ENCODE data around the gene CA11. TPM values are rescaled to one million over a fixed set of nuclear protein-coding genes. Genes with fewer than 3 reads are reported as not detected.

Gene CA11
- total RNA-seq, 1 donor from 2014 or later = 1.5 TPM

DNA sequence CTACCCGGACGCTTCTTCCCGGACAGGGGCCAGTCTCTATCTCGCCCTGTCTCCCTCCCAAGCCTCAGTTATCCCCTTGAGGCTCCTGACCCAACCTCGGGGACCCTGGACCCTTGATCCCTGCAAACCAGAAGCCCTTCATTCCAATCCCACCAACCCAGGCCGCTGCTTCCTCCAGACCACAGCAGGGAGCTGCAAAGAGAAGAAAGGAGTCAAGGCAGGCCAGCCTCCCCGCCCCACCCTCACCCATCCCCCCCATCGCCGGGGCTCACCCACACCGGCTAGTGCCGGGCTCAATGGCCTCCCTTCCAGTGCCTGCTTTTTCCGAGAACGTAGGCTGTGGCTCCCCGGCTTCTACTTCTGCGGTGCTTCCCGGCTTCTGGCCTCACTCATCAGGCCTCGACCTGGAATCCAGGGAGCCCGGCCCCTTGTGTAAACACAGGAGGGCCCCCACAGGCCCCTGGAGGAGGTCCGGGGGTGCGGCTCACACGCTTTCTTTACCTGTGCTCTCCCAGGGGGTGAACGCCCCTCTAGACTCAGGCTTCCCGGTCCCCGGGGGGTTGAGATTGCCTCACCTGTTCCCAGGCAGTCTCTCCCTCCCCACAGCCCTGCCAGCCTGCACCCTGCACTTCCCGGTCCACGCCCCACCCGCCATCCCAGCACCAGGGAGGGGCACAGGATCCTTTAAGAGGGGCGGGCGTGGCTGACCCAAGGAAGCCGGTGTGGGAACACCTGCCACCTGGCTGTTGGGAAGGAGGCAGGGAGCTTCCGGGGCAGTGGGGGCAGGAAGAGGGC lies 31.4 kb downstream of the CA11 start, which contains the start of gene FAM83E:
Gene FAM83E (minus strand): TSS at position 641 of the 795 bp plus-strand sequence. CDS start 1,704 bp downstream, outside the sequence.
- peak; percentile 62 for DNase-seq (ENCODE audit: low read depth)

DNA sequence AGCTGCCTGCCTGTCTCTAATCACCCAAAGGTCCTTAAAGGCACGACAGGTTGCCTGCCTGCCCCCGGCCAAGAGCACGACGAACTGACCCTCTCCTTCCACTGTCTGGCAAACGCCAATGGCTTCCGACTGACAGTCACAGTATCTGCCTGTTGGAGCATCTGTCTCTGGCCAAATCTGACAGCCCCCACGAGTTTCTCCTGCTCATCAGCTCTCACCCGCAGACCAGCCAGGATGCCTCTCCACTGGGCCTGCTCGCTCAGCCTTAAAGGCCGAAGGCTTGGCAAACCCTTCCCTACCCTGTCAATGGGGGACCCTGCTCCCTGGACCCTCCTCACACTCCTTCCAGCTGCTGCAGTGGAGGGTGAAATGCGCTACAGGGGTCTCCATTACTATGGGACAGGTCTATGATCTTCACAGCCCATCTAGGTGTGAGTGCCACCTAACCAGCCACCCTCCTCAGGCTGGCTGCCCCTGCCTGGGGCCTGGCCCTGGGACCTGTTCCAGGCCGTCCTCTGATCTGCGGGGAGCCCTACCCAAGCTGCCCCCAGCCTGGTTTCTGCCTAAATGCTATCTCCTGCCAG lies 32.0 kb downstream of the CA11 start:
- no peak for DNase-seq (ENCODE audit: low read depth)

DNA sequence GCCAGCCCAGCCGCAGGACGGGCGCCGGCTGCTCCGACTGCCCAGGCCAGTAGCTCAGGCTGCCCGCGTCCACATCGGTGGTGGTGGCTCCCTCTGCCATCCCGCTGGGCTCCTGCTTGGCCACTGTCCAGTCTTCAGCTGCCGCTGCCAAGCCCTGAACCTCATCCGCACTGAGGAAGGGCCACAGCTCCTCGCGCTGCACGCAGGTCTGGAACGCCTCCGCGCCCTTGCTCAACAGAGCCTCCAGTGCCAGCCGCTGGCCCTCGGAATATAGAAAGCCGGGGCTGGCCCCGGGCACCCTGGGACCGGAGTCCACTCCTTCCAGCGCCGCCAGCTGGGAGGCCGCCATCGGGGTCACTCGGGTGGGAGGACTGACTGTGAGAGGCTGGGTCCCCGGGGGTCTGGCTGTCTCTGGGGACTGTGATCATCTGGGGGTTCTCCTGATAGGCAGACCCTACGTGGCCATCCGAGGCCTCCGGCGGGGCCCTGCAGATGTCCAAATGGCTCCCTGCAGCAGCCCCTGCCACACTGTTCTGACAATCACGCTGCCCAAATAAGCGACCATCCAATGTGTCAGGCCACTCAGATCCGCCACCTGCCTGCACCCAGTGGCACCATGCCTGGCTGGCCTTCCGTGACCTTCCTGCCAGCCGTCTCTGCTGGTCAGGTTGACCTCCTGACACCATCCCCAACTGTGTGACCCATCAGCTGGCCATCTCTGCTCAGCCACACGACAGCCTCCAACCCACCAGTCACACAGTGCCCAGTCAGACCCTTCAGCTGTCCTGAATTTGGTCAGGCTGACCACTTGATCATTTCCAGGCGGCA lies 32.7 kb downstream of the CA11 start:
- DNase-seq (ENCODE audit: low read depth) = peak; percentile 98

DNA sequence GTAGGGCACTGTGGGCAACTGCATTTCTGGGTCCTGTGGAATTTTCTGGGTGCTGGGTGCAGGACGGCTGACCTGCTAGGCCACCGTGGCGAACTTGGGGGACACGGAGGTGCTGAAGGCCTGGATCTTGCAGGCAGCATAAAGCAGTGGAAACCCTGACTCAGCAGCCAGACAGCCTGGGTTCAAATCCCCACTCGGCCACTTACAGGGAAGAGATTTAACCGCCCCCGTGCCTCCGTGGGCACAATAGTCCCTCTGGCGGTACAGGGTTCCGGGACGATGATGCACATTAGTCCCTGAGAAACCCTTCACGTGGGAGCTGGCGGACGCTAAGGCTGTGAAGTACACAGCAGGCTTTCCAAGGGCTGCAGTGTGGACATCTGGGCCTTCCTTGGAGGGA lies 34.1 kb downstream of the CA11 start:
- DNase-seq (ENCODE audit: low read depth) = no peak

DNA sequence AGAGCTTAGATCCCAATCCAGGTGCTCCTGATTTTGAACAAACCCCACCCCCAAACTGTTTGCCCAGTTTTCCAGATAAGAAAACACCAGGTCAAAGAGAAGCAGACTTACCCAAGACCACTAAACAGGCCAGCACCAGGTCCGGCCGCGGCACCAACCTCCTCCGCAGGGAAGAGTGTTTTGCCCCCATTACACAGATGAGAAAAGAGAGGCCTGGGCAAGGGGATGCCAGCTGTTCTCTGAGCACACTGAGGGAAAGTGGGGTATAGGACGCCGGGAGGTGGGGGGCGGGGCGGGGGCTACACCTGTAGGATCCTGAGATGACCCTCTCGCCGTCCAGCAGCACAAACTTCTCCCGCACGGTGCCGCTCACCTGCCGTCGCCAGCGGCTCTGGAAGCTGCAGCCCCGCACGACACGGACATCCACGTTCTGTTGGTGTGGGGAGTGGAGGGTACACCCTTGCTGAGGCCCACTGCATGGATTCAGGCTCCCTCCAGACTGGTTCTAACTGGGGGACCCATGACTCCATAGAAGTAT lies 36.3 kb downstream of the CA11 start:
- no peak for DNase-seq (ENCODE audit: low read depth)

DNA sequence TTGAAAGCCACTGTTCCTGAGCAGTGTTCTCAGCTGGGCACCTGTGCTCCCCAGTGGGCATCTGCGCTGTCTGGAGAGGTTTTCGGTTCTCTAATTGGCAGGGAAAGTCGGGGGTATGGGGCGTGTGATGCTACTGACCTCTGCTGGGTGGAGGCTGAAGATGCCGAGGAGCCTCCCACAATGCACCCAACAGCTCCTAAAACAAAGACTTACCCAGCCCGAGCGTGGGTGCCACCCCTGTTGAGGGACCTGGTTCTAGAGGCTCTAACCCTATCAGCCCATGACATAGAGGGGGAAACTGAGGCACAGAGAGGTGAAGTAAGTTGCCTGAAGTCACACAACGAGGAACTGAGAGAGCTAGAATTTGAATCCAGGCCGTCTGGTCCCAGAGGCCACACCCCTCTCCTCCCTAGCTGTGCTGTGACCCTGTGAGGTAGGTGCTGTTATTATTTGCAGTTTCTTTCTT lies 37.2 kb downstream of the CA11 start:
- DNase-seq (ENCODE audit: low read depth) = peak; percentile 32

DNA sequence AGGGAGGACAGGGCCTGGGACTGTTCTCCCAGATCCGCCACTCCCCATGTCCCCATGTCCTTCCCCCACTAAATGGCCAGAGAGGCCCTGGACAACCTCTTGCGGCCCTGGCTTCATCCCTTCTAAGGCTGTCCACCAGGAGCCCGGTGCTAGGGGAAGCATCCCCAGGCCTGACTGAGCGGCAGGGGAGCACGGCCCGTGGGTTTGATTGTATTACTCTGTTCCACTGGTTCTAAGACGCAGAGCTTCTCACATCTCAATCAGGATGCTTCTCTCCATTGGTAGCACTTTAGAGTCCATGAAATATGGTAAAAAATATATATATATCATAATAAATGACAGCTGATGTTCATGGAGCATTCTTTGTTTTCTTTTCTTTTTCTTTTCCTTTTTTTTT lies 38.6 kb downstream of the CA11 start:
- no peak for DNase-seq (ENCODE audit: low read depth)

DNA sequence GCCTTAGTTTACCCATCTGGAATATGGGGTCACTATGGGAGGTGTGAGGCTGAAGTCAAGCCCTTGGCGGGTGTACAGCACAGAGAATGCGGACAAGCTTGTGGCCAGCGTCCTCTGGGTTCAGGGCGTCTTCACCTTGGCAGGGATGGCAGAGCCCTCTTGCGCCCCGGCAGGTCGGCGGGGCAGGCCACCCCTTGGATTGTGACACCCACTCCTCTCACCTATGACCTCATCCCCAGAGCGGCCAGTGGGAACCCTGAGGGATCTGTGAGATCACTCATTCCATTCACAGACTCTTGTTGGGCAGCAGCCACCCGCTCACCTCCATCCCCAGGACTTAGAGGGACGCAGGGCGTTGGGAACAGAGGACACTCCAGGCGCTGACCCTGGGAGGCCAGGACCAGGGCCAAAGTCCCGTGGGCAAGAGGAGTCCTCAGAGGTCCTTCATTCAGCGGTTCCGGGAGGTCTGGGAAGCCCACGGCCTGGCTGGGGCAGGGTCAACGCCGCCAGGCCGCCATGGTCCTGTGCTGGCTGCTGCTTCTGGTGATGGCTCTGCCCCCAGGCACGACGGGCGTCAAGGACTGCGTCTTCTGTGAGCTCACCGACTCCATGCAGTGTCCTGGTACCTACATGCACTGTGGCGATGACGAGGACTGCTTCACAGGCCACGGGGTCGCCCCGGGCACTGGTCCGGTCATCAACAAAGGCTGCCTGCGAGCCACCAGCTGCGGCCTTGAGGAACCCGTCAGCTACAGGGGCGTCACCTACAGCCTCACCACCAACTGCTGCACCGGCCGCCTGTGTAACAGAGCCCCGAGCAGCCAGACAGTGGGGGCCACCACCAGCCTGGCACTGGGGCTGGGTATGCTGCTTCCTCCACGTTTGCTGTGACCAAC lies 39.3 kb downstream of the CA11 start, which contains the start of gene SPACA4:
Gene SPACA4 (plus strand): TSS at position 280 of the 896 bp plus-strand sequence. CDS start 237 bp downstream, at position 517.
- DNase-seq (ENCODE audit: low read depth) = no peak

DNA sequence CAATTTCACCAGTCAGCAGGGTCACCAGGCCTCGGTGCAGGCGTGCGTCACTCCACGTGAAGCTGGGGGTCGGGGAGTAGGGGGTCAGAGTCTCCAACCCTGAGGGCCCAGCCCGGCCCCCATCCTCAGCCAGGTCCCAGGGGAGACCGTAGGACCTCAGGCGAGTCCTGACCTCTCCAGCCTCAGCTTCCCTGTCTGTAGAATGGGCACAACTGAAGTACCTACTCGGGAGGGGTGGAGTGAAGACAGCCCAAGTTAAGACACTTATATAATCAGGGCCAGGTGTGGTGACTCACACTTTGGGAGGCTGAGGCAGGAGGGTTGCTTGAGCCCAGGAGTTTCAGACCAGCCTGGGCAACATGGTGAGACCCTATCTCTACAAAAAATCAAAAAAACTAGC lies 42.1 kb downstream of the CA11 start:
- no peak for DNase-seq (ENCODE audit: low read depth)

DNA sequence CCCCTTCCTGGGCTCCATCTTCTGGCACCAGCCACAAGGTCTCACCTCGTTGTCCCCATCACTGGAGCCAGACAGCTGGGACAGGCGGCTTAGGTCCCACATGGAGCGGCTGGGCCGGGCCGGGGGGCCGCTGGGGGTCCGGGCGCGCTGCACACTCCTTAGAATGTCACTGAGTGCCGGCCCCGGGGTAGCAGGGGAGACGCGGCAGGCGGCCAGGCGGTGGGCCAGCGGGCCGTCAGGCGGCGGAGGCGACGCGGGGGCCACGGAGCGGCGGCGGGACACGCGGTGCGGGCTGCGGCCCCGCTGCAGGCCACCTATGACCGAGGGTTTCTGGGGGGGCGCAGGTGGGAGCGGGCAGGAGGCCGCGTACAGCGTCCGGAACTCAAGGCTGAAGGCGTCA lies 42.5 kb downstream of the CA11 start:
- DNase-seq (ENCODE audit: low read depth) = no peak

DNA sequence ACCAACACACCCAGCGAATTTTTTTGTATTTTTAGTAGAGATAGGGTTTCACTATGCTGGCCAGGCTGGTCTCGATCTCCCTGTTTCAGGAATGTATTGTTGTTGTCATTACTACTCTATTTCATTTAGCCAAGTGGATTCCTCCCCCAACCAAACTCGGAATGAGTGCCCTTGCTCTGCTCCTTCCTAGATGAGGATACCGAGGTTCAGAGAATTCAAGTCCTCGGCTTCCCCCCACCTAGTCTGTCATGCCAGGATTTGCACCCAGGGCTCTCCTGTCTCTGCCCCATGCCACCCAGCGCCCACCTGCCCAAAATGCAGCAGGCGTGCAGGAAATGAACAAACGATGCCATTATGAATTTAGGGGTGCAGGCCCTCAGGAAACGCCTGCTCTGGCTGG lies 43.0 kb downstream of the CA11 start:
- DNase-seq (ENCODE audit: low read depth) = no peak

DNA sequence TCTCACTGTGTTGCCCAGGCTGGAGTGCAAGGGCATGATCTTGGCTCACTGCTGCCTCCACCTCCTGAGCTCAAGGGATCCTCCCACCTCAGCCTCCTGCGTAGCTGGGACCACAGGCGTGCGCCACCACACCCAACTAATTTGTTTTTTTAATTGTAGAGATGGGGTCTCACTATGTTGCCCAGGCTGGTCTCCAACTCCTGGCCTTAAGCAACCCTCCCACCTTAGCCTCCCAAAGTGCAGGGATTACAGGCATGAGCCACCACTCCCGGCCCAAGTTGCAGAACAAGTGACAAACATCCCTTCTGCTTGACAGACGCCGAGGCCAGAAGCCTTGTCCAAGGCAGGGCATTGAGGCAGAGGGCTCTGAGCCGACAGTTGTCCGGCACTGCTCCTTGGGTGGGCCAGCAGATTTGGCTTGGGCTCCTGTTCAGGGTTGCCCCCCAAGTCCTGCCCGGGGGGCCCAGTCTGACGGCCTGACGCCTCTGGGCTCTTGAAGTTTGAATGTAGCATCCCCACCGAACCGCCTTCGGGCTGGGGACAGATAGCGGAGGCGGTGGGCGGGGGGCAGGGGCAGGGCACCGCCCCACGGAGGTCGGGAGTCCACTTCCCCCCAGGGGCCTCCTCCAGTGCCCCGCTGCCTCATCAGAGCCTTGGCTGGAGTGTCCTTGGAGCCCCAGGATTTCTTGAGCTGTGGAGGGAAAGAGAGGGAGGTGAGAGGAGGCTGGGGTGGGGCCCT lies 45.1 kb downstream of the CA11 start:
- DNase-seq (ENCODE audit: low read depth) = no peak

DNA sequence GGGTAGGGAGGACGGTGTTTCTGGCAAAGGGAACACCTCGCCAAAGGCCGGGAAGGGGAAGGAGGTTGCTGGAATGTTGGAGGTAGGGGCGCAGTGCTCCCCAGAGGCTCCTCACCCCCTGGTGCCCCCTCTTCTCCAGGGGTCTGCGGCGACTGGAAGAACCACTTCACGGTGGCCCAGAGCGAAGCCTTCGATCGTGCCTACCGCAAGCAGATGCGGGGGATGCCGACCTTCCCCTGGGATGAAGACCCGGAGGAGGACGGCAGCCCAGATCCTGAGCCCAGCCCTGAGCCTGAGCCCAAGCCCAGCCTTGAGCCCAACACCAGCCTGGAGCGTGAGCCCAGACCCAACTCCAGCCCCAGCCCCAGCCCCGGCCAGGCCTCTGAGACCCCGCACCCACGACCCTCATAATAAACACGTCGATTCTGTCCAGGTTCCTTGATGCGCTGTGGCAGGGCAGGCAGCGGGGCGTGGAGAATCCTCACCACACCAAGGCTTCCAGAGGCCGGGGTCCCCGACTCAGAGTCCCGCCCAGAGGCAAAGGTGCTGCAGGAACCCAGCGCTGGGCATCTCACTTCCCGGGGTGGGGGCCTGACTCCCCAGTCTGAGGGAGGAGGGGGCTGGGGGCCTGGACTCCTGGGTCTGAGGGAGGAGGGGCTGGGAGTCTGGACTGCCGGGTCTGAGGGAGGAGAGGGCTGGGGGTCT lies 46.8 kb downstream of the CA11 start:
- no peak for DNase-seq (ENCODE audit: low read depth)

DNA sequence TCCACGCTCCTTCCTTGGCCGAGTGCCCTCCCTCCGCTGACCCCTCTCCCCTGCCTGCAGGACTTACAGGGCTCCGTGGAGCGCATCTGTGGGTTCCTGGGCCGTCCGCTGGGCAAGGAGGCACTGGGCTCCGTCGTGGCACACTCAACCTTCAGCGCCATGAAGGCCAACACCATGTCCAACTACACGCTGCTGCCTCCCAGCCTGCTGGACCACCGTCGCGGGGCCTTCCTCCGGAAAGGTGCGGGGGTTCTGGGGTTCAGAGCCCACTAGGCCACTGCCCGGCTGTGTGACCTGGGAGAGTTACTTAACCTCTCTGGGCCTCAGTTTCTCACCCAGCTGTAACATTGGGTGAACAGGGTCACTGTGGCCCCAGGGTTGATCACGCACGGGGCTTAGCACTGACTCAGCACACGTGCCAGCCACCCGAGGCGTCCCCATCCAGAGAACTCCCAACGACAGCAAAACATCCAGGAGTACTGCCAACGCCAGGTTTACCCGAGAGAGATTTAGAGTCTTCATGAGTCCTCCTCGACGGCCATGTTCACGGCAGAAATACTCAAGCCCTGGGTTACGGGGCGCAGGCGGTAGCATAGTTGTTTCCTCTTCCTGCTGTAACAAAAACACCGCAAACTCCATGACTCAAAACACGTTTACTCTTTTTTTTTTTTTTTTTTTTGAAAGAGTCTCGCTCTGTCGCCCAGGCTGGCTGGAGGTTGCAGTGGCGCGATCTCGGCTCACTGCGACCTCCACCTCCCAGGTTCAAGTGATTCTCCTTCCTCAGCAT lies 49.1 kb downstream of the CA11 start:
- DNase-seq (ENCODE audit: low read depth) = no peak

DNA sequence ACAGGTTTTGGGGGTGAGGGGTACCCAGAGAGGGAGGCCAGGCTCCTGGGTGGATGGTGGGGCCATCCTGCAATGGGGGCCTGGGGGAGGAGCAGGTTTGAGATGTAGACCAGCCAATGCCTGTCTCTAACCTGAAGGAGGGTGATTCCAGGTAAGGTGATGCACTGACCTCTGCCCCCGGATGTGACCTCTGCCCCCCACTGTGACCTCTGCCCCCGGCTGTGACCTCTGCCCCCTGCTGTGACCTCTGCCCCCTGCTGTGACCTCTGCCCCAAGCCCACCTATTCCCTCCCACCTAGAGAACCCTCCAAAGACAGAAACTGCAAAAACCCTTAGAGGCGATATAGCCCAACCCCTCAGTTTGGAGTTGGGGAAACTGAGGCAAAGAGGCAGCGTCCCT lies 49.8 kb downstream of the CA11 start:
- no peak for DNase-seq (ENCODE audit: low read depth)

DNA sequence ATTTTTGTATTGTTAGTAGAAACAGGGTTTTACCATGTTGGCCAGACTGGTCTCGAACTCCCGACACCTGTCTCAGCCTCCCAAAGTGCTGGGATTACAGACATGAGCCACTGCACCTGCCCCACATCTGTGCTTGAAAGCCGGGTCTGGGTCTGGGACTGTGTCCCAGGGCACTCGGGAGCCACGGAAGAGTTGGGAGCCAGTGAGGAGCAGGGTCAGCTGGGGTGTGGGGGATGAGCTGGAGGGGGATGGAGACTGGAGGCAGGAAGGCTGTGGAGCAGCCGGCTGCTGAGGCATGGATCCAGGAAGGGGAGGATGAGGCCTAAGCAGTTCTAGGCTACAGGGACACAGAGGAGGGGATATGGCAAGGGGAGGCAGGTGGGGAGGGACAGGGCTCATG lies 50.2 kb downstream of the CA11 start:
- no peak for DNase-seq (ENCODE audit: low read depth)

DNA sequence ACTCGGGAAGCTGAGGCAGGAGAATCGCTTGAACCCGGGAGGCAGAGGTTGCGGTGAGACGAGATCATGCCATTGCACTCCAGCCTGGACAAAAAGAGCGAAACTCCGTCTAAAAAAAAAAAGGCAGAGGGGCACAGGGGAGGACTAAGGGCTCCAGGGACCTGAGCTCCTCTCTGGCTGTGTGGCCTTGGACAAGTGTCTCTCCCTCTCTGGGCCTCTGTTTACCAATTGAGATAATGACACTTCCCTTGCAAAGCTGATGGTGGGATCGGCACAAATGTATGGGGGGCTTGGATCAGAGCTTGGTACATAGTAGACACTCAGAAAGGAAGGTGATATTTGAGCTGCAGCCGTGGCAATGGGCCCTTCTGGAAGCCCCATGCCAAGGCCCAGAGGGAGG lies 50.8 kb downstream of the CA11 start:
- DNase-seq (ENCODE audit: low read depth) = no peak

DNA sequence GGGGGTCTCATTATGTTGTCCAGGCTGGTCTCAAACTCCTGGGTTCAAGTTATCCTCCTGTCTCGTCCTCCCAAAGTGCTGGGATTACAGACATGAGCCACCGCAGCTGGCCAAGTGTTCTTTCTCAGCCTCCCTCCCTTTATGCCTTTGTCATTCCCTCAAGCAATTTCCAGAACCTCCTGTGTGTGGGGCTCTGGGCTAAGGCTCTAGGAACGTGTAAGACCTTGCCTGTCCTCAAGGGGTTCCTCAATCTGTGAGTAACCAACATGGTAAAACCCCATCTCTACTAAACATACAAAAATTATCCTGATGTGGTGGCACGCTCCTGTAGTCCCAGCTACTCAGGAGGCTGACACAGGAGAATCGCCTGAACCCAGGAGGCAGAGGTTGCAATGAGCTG lies 55.0 kb downstream of the CA11 start:
- peak; percentile 7 for DNase-seq (ENCODE audit: low read depth)

All from myocyte (in vitro differentiated cells).